ENCODE data around the gene FARS2.

FARS2 gene

DNA sequence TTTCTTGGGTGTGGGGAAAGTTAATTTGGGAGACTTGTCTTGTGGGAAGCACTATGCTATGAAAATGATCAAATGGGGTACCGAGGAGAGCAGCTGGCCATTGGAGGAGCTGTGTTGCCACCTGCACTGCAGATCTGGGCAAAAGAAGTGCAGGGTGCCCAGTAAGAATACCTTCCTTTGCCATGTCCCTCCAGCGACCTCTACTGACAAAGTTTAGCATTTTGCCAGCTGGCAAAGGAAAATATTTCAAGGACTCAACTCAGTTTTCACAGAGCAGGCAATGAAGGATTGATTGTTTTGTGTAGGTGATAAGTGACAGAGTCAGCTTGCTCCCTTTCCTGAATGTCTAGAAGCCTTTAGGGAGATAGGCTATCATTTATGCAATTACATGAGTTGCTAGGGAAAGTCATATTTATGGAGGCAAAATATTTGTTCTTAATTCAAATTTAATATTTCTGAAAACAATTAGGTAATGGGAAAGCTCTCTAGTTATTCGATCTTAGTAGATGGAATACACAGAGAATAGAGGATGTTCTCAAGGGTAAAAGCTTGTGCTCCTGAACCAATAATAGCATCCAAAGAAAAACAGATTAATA is 118.4 kb downstream of the FARS2 start:
- H3K4me3 ChIP-seq (ENCODE audit: low read length), result no peak overlapping the region
- TF ChIP-seq ZNF274 (IDR thresholded peaks at IDR 0.05; ENCODE audit: low read depth, low read length), result no peak

DNA sequence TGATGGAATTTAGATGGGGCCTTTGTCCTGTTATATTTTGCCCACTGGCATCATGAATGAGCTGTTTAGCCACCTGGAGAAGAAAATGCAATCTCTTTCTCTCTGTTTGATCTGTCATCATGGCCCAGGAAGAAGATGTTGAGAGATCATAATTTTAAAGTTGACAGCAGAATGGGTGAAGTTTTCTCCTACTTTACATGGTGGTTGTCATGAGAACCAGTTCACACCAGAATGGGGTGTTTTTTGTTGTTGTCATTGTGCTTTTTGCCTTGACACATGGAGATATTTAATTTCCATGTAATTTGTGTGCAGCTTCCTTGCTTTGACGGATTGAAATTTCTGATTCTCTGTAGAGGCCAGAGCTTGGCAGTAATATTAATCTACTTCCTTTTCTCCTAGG is 122.5 kb downstream of the FARS2 start:
- H3K4me3 ChIP-seq (ENCODE audit: low read length), result no peak overlapping the region
- no peak for TF ChIP-seq ZNF274 (IDR thresholded peaks at IDR 0.05; ENCODE audit: low read depth, low read length)

DNA sequence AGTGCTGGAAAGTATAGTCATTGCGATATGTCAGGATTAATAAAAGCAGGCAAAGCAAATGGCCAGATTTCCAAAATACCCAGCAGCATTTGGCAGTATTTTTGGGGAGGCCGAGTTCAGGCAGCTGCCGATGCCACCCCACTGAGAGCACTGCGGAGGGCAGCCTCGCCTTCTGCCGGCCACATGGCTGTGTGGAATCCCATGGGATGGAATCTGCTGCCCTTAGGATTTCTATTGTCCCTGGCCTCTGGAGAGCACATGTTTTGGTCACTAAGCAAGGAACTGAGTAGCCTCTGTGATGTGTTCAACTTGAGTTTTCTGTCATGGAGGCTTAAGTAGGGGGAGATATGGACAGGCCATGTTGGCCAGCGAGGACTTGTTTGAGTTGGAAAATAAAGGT is 123.0 kb downstream of the FARS2 start:
- no peak for TF ChIP-seq ZNF274 (IDR thresholded peaks at IDR 0.05; ENCODE audit: low read depth, low read length)
- no peak overlapping the region for H3K4me3 ChIP-seq (ENCODE audit: low read length)

DNA sequence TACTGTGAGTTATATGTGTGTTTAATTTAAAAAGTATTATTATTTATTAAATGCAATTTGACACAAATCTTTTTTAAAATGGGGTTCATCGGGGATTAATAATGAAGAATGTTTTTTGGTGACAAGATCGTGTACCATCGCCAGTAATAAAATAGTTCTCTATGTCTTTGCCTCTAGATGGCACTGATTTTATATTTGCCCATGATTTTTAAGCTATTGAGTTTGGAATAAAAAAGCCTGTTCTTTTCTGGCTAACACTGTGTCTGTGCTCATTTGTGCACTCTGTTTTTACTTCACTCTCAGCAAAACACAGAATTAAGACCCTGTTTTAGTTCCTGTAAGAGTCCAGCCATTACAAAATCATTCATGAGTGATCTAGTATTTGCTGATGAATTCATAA is 127.0 kb downstream of the FARS2 start:
- TF ChIP-seq ZNF274 (IDR thresholded peaks at IDR 0.05; ENCODE audit: low read depth, low read length), result no peak
- no peak overlapping the region for H3K4me3 ChIP-seq (ENCODE audit: low read length)

DNA sequence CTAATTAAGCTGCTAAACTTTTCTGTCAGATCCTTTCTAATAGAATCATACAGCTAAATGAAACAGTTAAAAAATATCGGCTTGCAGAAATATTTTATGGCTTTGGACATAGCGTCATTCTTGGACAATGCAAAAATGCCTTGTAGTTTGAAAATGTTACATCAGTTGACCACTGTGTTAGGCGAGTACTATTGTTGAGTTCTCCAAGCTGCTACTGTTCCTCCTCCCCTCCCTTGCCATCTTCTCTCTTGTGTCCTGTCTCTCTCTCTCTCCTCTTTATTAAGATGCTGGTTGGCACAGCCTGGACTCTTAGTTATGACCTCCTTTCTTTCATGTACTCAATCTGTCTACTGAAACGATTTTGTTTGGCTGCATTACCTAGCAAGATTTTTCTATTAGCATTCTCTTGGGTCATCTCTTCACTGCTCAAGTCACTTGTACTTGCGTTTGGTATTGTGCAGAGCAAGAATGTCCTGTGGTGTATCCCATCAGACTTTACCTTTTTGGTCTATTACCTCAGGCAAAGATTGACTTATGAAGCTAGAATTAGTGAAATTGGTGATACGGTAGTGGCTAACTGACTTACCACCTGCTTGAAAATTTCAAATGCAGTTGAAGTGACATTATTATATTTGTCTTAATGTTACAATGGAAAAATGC is 127.9 kb downstream of the FARS2 start:
- no peak overlapping the region for H3K4me3 ChIP-seq (ENCODE audit: low read length)
- no peak for TF ChIP-seq ZNF274 (IDR thresholded peaks at IDR 0.05; ENCODE audit: low read depth, low read length)

DNA sequence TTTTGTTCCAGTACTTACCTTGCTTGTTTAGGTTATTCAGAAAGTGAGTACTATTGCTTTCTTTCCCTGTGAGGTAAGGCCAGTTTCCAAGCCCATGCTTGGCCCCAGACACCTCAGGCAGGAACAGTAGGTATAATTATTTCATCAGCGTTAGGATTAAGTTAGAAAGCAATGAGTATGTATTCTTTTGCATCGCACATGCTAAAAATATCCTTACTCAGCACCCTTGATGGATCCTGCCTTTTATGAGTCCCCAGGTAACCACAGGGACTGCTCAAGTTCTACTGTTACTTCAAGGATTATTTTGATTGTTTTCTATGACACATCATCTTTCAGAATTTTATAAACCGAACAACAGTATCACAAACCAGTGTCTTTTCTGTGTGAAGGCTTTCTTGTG is 128.9 kb downstream of the FARS2 start:
- no peak for TF ChIP-seq ZNF274 (IDR thresholded peaks at IDR 0.05; ENCODE audit: low read depth, low read length)

DNA sequence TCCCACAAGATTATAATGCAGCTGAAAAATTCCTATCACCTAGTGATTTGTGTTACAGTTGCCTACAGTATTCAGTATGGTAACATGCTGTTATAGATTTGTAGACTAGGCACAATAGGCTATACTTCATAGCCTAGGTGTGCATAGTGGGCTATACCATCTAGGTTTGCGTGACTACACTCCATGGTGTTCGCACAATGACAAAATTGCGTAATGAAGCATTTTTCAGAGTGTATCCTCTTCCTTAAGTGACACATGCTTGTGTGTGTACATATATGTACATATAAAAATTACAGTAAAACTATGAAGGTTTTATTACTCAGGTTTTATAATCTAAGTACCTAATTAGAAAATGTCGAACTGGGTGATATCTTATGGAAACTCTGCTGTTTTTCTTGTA is 133.0 kb downstream of the FARS2 start:
- TF ChIP-seq ZNF274 (IDR thresholded peaks at IDR 0.05; ENCODE audit: low read depth, low read length), result no peak
- no peak overlapping the region for H3K4me3 ChIP-seq (ENCODE audit: low read length)

More for the DNA sequence above, 128.9 kb downstream of the FARS2 start:
- H3K4me3 ChIP-seq (ENCODE audit: low read length), result no peak overlapping the region

DNA sequence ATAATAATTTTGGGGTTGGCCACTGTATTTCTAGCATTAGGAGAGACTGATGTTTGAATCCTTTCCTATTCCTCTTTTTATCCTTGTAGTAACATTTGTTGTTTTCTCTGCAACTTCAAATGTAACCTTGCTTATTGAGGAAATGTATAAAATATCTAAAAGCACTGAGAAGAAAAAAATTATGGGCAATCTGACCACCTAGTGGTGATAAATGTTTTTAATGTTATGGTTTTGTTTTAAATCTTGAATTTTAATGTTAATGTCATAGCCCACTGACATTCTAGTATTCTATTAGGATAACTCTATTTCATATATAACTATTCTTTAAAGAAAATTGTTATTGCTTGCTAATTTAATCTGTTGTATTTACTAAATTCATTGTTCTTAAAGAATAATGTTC is 134.4 kb downstream of the FARS2 start:
- H3K4me3 ChIP-seq (ENCODE audit: low read length), result no peak overlapping the region
- no peak for TF ChIP-seq ZNF274 (IDR thresholded peaks at IDR 0.05; ENCODE audit: low read depth, low read length)

DNA sequence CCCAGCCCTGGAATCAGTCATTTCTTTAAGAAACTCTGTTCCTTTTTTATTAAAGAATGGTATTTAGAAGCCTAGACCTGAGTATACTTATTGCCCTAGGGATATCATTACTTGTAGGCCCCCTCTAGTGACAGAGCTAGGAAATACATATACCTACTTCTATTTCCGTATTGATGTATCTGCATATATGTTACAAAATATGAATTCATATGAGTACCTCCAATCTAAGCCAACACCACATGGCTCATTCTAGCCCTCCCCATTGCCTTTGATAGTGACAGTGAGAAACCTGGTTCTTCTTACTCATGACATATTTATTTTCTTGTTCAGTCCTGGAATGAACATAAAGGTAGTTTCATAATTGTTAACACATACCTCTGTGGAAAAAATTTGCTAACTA is 137.2 kb downstream of the FARS2 start:
- TF ChIP-seq ZNF274 (IDR thresholded peaks at IDR 0.05; ENCODE audit: low read depth, low read length), result no peak
- H3K4me3 ChIP-seq (ENCODE audit: low read length), result no peak overlapping the region

DNA sequence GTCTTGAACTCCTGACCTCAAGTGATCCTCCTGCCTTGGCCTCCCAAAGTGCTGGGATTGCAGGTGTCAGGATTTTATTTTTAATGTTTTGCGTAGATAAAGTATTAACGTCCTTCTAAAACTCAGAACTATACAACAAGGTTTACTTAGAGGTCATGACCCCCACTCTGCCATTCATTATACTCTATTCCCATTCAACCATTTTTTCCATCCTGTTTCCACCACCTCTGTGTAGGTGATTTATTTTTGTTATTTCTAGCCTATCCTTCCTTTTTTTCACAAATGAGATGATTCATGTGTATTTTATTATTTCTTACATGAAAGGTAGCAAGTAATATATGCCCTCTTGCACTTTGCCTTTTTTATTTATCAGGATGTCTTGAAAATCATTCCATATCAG is 138.1 kb downstream of the FARS2 start:
- H3K4me3 ChIP-seq (ENCODE audit: low read length), result no peak overlapping the region
- TF ChIP-seq ZNF274 (IDR thresholded peaks at IDR 0.05; ENCODE audit: low read depth, low read length), result no peak

DNA sequence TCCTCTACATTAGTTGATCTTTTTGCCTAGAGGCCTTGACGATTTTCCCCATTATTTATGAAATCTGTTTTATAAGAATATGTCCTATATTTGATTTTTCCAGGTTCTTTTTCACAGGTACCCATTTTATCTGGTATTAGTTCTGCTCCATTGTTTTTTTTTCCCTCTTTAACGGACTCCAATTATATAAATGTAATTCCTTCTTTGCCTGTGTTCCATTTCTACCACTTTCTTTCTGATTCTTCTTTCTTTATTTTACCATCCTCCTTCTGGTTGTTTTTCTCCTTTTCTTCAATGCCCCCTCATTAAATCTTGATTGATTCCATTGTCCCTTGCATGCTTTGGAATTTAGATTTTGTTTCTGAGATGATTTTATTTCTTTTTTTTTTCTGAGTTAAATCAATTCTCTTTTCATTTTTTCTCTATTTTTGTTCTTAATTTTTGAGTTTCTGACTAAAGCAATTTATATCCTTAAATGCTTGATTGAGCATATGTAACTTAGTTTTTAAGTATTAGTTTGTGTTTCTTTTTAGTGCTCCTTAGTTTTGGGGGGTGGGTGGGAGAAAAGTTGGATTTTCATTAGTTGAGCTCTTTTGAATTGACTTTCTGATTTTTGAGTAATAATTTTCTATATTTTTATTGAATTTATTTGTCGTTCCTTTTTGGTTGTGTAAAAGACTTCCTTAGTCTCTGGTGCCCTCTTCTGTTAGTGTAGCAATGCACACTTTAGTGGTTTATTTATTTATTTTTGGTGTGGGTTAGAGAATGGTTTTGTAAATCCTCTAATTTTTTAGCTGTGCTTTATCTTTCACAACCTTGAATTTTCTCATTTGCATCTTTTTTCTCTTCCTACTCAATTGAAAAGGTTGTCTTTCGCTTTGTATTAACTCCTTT is 140.8 kb downstream of the FARS2 start:
- H3K4me3 ChIP-seq (ENCODE audit: low read length), result no peak overlapping the region
- TF ChIP-seq ZNF274 (IDR thresholded peaks at IDR 0.05; ENCODE audit: low read depth, low read length), result no peak

DNA sequence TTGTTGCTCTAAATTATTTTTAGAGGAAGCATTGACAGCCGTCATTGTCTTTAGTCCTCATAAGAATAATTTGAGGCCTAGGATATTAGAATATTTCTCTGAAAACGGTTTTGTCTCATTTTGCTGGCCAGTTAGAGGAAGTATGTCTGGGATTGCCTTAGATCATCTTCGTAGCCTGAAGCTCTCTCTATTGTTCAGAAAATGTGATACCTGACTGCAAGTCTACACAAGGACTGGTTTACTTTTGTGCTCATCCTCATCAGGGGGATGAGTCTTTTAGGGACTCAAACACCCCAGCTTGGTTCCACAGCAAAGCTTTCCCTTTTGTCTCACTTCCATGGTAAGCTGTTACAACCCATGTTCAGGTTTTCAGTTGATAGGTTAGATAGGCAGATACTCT is 141.8 kb downstream of the FARS2 start:
- H3K4me3 ChIP-seq (ENCODE audit: low read length), result no peak overlapping the region
- TF ChIP-seq ZNF274 (IDR thresholded peaks at IDR 0.05; ENCODE audit: low read depth, low read length), result no peak

DNA sequence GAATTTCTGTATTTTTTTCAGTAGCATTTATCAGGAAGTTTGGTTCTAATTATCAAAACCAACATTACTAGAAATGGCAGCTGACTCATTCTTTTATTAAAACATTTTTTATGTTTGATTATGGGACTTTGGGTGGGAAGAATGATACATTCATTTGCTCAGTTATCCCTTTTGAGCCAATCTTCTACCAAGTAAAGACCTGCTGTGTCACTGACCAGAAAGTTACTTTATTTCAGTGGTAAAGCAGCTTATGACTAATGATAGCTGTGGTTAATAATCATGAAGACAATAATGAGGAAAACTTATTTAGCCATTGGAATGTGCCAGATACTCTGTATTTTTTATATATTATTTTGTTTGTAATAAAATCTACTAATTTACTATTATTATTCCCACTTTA is 142.3 kb downstream of the FARS2 start:
- TF ChIP-seq ZNF274 (IDR thresholded peaks at IDR 0.05; ENCODE audit: low read depth, low read length), result no peak
- no peak overlapping the region for H3K4me3 ChIP-seq (ENCODE audit: low read length)

DNA sequence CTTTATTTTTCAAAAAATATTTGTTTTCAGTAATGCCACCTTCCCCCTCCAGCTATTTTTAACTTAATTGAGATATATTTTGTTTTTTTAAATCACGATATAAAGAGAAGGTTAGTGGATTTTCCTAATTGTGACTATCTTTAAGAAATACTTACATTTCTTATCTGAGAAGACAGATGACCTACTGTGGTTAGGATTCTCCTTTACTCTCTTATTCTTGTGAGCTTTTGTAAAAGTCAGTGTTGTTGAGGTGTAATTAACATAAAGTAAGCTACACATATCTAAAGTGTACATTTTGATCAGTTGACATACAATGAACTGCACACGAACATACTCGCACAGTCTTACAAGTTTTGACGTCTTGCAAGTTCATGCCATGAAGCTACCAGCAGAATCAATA is 144.7 kb downstream of the FARS2 start:
- TF ChIP-seq ZNF274 (IDR thresholded peaks at IDR 0.05; ENCODE audit: low read depth, low read length), result no peak
- H3K4me3 ChIP-seq (ENCODE audit: low read length), result no peak overlapping the region

DNA sequence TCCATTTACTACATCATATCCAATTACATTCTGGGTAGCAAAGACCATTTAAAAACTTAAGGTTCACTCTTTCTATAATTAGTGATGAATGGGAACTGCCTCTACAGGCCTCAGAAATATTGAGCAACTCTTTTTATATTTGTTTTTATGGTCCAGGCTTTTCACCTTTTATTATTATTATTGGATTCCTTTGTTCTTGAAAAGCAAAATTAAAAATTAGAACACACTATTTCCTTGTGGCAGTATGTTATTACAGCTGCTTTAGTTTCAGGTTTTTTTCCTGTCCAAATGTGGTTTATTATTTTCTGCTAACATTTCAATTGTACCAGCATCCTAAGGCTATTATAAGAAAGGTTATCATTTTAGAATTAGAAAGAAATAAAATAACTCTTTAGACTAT is 150.1 kb downstream of the FARS2 start:
- no peak overlapping the region for H3K4me3 ChIP-seq (ENCODE audit: low read length)
- no peak for TF ChIP-seq ZNF274 (IDR thresholded peaks at IDR 0.05; ENCODE audit: low read depth, low read length)
